ENCODE measurements around the gene PCDHGA5. TPM values are rescaled to one million over a fixed set of nuclear protein-coding genes. Genes with fewer than 3 reads are reported as not detected.
"Not testable (repeated sequence)": the region's sequence is repeated elsewhere in the genome, so short reads cannot be mapped to it uniquely, and the experiment has no call there.

PCDHGA5 gene
- total RNA-seq, 2 donors from 2014 or later, result 4.0 to 5.0 TPM

DNA sequence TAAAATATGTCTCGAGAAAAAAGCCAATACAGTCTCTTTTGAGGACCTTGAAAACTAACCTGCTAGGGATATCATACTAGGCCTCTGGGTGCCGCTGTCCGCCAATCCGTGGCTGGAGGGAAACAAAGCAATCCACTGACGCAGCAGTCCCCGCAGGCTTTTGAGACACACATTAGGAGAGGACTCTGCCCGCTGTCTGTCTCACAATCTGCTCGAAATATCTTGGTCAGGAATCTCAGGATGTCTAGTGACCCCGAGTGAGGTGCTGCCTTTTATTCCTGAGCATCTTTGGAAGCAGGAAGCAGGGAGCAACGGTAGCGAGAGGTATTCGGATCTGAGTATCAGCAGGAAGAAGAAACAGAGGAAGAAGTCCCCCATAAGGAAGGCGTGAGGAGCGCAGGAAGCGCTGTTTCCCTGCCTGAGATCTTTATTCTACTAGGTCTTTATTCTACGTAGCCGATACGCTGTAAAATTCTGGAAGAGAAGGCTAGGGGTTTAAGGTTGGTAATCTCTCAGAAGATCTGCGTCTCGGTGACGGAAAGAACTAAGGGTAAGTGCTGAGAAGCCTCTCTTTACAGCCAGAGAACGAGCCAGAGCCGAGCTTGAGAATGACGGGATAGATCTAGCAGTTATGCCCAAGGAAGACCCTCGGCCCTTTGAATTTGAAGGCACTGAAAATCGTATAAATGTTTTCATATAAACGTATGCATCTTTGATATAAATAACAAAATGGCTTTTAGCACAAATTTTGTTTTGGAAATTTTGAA lies 37.7 kb upstream of the PCDHGA5 start:
- Histone ChIP-seq H3K27ac (peak overlapping the region; percentile 75 to 87), H3K36me3 (no peaks in the 10 kb centered on the region), H3K4me3 (peak overlapping the region; percentile 46 to 51), H3K27me3 (no peaks in the 10 kb centered on the region), H3K9me3 (peaks cover 3 to 43% of the 10 kb centered on the region in 2 donors), H3K4me1 (peaks cover 0 to 3% of the 10 kb centered on the region in 2 donors)
- TF ChIP-seq, protein P1, sequence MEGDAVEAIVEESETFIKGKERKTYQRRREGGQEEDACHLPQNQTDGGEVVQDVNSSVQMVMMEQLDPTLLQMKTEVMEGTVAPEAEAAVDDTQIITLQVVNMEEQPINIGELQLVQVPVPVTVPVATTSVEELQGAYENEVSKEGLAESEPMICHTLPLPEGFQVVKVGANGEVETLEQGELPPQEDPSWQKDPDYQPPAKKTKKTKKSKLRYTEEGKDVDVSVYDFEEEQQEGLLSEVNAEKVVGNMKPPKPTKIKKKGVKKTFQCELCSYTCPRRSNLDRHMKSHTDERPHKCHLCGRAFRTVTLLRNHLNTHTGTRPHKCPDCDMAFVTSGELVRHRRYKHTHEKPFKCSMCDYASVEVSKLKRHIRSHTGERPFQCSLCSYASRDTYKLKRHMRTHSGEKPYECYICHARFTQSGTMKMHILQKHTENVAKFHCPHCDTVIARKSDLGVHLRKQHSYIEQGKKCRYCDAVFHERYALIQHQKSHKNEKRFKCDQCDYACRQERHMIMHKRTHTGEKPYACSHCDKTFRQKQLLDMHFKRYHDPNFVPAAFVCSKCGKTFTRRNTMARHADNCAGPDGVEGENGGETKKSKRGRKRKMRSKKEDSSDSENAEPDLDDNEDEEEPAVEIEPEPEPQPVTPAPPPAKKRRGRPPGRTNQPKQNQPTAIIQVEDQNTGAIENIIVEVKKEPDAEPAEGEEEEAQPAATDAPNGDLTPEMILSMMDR (IDR thresholded peaks at IDR 0.05), result peak; percentile 26 to 71
- DNase-seq (ENCODE audit: low spot score), result no peak

DNA sequence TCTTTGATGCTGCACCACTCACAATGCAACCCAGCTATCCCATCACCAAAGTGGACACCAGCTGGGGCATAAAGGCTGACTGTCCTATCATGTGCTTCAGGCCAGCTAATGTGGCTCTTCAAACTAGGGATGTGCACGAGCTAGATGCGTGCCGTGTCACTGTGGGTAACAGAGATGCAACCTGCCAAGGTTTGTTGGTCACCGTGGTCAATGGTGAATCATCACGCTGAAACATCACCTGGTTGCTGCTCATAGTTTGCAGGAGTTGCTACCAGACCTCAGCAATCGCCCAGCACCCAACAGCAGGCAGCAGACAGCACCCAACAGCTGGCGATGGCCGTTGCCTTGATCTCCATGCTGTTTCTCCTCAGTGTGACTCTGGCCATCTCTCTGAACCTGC lies 35.7 kb upstream of the PCDHGA5 start:
- Histone ChIP-seq H3K36me3 (no peaks in the 10 kb centered on the region), H3K27me3 (no peaks in the 10 kb centered on the region), H3K9me3 (peaks cover 3 to 56% of the 10 kb centered on the region in 2 donors), H3K4me3 (no peak overlapping the region), H3K27ac (no peak overlapping the region), H3K4me1 (no peaks in the 10 kb centered on the region)
- TF ChIP-seq, protein P1 (IDR thresholded peaks at IDR 0.05), result no peak
- no peak for DNase-seq (ENCODE audit: low spot score)

DNA sequence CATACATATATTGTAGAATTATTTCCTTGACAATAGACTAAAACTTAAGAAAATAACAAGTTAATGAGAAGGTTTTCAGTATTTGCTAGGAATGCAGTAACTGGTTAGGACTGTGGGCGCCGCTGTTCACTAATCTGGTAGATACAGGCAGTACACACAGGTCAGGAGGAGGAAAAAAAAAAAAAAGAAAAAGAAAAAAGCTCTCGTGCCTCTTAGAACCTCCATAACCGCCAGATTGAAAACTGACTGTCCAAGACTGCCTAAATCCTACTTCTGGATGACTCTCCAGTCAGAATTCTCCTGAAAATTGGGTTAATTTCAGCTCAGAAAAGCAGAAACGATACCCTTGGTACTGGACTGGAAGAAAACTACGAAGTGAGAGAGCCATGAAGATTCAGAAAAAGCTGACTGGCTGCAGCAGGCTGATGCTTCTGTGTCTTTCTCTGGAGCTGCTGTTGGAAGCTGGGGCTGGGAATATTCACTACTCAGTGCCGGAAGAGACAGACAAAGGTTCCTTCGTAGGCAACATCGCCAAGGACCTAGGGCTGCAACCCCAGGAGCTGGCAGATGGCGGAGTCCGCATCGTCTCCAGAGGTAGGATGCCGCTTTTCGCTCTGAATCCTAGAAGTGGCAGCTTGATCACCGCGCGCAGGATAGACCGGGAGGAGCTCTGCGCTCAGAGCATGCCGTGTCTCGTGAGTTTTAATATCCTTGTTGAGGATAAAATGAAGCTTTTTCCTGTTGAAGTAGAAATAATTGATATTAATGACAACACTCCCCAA lies 33.5 kb upstream of the PCDHGA5 start, which contains the start of gene PCDHGA1:
Gene PCDHGA1 (plus strand): TSS at position 216 of the 782 bp plus-strand sequence.
- H3K27me3 ChIP-seq, result no peaks in the 10 kb centered on the region
- DNase-seq (ENCODE audit: low spot score), result no peak
- peak within 1 kb of the TSS in 1 of 2 donors; percentile 61 for H3K27ac ChIP-seq
- H3K4me1 ChIP-seq, result no peaks in the 10 kb centered on the region
- H3K9me3 ChIP-seq, result peaks cover 3 to 79% of the 10 kb centered on the region in 2 donors
- peak within 1 kb of the TSS; percentile 23 to 25 for H3K4me3 ChIP-seq
- TF ChIP-seq, protein P1 (IDR thresholded peaks at IDR 0.05), result peak in 1 of 2 donors; percentile 63
- H3K36me3 ChIP-seq, result no peaks in the 10 kb centered on the region

DNA sequence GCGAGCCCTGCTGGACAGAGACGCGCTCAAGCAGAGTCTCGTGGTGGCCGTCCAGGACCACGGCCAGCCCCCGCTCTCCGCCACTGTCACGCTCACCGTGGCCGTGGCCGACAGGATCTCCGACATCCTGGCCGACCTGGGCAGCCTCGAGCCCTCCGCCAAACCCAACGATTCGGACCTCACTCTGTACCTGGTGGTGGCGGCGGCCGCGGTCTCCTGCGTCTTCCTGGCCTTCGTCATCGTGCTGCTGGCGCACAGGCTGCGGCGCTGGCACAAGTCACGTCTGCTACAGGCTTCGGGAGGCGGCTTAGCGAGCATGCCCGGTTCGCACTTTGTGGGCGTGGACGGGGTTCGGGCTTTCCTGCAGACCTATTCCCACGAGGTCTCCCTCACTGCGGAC lies 31.4 kb upstream of the PCDHGA5 start:
- not testable (repeated sequence) for H3K27me3 ChIP-seq; H3K4me3 ChIP-seq; H3K4me1 ChIP-seq; H3K36me3 ChIP-seq; H3K27ac ChIP-seq; DNase-seq (ENCODE audit: low spot score)
- H3K9me3 ChIP-seq, result peaks cover 3 to 91% of the 10 kb centered on the region in 2 donors

DNA sequence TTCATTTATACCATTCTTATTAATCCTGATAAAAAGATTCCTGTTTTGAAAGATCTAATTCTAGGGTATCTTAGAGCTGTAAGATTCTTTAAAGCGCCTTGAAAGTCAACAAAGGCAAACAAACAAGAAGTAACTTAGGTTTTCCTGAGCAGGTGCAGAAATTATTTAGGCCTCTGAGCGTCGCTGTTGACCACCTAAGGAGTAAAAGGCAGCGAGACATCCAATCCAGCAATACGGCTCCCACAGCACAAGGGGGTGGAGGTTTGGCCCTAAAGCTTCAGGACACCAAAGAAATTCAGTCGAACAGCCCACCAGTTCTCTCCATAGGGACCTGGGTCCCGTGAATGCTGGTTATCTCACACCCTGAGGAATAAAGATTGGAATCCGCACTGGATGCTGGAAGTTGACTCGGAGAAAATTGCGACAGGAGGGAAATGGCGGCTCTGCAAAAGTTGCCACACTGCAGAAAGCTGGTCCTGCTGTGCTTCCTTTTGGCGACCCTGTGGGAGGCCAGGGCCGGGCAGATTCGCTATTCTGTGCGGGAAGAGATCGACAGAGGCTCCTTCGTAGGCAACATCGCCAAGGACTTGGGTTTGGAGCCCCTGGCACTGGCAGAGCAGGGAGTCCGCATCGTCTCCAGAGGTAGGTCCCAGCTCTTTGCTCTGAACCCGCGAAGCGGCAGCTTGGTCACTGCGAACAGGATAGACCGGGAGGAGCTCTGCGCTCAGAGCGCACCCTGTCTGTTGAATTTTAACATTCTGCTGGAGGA lies 25.2 kb upstream of the PCDHGA5 start, which contains the start of gene PCDHGA2:
Gene PCDHGA2 (plus strand): TSS at position 223 of the 769 bp plus-strand sequence.
- no peak for DNase-seq (ENCODE audit: low spot score)
- no peaks in the 10 kb centered on the region for H3K36me3 ChIP-seq
- H3K27me3 ChIP-seq, result no peaks in the 10 kb centered on the region
- H3K9me3 ChIP-seq, result peaks cover 15 to 86% of the 10 kb centered on the region in 2 donors
- no peaks in the 10 kb centered on the region for H3K4me1 ChIP-seq
- TF ChIP-seq, protein P1 (IDR thresholded peaks at IDR 0.05), result peak in 1 of 2 donors; percentile 74
- peak within 1 kb of the TSS; percentile 34 to 50 for H3K4me3 ChIP-seq
- H3K27ac ChIP-seq, result peak within 1 kb of the TSS; percentile 65 to 71

DNA sequence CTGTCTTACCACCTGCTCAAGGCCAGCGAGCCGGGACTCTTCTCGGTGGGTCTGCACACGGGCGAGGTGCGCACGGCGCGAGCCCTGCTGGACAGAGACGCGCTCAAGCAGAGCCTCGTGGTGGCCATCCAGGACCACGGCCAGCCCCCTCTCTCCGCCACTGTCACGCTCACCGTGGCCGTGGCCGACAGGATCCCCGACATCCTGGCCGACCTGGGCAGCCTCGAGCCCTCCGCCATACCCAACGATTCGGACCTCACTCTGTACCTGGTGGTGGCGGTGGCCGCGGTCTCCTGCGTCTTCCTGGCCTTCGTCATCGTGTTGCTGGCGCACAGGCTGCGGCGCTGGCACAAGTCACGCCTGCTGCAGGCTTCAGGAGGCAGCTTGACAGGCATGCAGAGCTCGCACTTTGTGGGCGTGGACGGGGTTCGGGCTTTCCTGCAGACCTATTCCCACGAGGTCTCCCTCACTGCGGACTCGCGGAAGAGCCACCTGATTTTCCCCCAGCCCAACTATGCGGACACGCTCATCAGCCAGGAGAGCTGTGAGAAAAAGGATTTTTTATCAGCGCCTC lies 23.1 kb upstream of the PCDHGA5 start:
- H3K27me3 ChIP-seq; H3K4me1 ChIP-seq; H3K36me3 ChIP-seq; DNase-seq (ENCODE audit: low spot score); H3K4me3 ChIP-seq; H3K27ac ChIP-seq: not testable (repeated sequence)
- peaks cover 28 to 84% of the 10 kb centered on the region in 2 donors for H3K9me3 ChIP-seq

All from right atrium auricular region (tissue), 2 donors.